Stimulated activated CD4-positive, alpha-beta T cell treated with anti-CD3 and anti-CD28 coated beads, Interleukin-15, amount 100 ng/mL, for 1 hour (primary cell): Measurements from ENCODE around the gene MGST1.
"Not testable (repeated sequence)": the region's sequence is repeated elsewhere in the genome, so short reads cannot be mapped to it uniquely, and the experiment has no call there.

Source experiments
- DNase-seq, 2 donors: peaks; one replicate each; pipeline ENCODE4 v3.0.0-alpha.2; 2020; ENCODE audit warnings: low read depth in 1 of 2, low spot score in 1 of 2

MGST1 gene

GRCh38 chr12:16350682-16351081, 3.2 kb downstream of the MGST1 start:
- no peak for DNase-seq

GRCh38 chr12:16352481-16352880, 5.0 kb downstream of the MGST1 start:
- no peak for DNase-seq

GRCh38 chr12:16358878-16359277, 11.4 kb downstream of the MGST1 start:
- no peak for DNase-seq

GRCh38 chr12:16359512-16360491, 12.4 kb downstream of the MGST1 start:
- no peak for DNase-seq

GRCh38 chr12:16361142-16361783, 13.8 kb downstream of the MGST1 start:
- no peak for DNase-seq

- DNase-seq: no peak
These were observed 15.1 kb downstream of the MGST1 start for GRCh38 chr12:16362550-16362949.

GRCh38 chr12:16369156-16369555, 21.7 kb downstream of the MGST1 start:
- DNase-seq: no peak

- no peak for DNase-seq
These were observed 22.7 kb downstream of the MGST1 start for GRCh38 chr12:16370096-16370495.

- not testable (repeated sequence) for DNase-seq
These were observed 35.3 kb downstream of the MGST1 start for GRCh38 chr12:16382652-16383312.

- no peak for DNase-seq
These were observed 37.3 kb downstream of the MGST1 start for GRCh38 chr12:16384732-16385131.

GRCh38 chr12:16385782-16386646, 38.6 kb downstream of the MGST1 start:
- DNase-seq: no peak

- no peak for DNase-seq
These were observed 40.5 kb downstream of the MGST1 start for GRCh38 chr12:16387919-16388318.

- DNase-seq: no peak
These were observed 42.1 kb downstream of the MGST1 start for GRCh38 chr12:16389594-16389993.

- DNase-seq: no peak
These were observed 45.5 kb downstream of the MGST1 start for GRCh38 chr12:16392846-16393535.

- DNase-seq: no peak
These were observed 51.7 kb downstream of the MGST1 start for GRCh38 chr12:16399101-16399500.

GRCh38 chr12:16401835-16402234, 54.4 kb downstream of the MGST1 start:
- DNase-seq: not testable (repeated sequence)

GRCh38 chr12:16407346-16407745, 59.9 kb downstream of the MGST1 start:
- no peak for DNase-seq
